Omental fat pad (tissue), 4 donors: ENCODE data around the gene SLC35B2. TPM values are rescaled to one million over a fixed set of nuclear protein-coding genes. Genes with fewer than 3 reads are reported as not detected.
A peak's percentile ranks its signal among the peaks of the same experiment; 100 is the strongest.

Experiments
- ATAC-seq: fragments of 150-250 bp; one replicate; pipeline ENCODE4 v1.9.1; 2016; ENCODE audit warnings: mild to moderate bottlenecking, moderate library complexity; ENCODE audit not compliant: low FRiP score
- DNase-seq: peaks from one replicate; pipeline ENCODE4 v3.0.0-alpha.2; 2019; ENCODE audit warnings: low spot score
- total RNA-seq, 4 donors: library from RNA; depleted of rRNA; stranded (reverse); fragments of >200 nt; gene quantifications; one replicate each; pipeline ENCODE4 v1.1.0, GENCODE V29; 2016
- TF ChIP-seq, protein P1 (sequence below), 3 donors: fragments of 450-650 bp; IDR thresholded peaks; one replicate each; pipeline ENCODE4 v1.5.1; 2016 to 2017; ENCODE audit warnings: antibody characterized with exemption in 3 of 3, mild to moderate bottlenecking in 3 of 3, moderate library complexity in 2 of 3

SLC35B2 gene
- total RNA-seq, 4 donors from 2014 or later = 25.3 to 31.9 (median 30.4) TPM

DNA sequence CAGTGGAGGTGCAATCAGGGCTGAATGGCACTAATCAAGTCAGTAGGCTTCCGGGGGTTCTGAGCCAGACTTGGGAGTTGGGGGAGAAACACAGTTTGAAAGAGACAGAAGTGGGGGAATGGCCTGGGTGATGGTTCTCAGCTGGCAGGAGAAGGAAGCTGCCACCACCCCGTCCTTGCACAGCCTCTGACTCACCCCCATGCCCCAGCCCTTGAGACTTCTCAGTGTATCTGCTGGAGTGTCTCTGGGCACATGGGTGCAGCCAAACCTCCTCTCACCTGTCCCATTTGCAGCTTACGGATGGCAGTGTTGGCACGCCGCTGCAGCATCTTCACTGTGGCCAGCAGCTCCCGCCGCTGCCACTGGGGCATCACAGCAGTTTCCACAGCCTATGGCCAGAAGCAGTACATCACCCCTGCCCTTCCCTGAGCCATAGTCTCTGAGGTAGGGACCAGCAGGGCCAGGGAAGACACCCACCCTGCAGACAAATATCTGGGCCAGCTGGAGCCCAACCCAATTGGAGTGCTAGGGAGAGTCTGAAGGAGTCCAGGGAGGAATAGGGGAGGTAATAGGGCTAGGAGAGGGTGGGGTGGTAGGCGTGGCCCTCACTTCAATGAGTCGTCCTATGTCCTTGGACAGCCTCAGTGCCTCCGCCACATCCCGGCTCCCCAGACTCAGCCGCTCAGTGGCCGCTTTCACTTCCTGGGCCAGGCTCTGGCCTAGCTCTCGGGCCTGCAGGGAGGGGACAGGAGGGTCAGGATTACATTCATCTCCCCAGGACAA is 44.6 kb upstream of the SLC35B2 start:
- no peak for DNase-seq
- TF ChIP-seq, protein P1, sequence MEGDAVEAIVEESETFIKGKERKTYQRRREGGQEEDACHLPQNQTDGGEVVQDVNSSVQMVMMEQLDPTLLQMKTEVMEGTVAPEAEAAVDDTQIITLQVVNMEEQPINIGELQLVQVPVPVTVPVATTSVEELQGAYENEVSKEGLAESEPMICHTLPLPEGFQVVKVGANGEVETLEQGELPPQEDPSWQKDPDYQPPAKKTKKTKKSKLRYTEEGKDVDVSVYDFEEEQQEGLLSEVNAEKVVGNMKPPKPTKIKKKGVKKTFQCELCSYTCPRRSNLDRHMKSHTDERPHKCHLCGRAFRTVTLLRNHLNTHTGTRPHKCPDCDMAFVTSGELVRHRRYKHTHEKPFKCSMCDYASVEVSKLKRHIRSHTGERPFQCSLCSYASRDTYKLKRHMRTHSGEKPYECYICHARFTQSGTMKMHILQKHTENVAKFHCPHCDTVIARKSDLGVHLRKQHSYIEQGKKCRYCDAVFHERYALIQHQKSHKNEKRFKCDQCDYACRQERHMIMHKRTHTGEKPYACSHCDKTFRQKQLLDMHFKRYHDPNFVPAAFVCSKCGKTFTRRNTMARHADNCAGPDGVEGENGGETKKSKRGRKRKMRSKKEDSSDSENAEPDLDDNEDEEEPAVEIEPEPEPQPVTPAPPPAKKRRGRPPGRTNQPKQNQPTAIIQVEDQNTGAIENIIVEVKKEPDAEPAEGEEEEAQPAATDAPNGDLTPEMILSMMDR (IDR thresholded peaks at IDR 0.05) = no peak
- ATAC-seq = no peak

DNA sequence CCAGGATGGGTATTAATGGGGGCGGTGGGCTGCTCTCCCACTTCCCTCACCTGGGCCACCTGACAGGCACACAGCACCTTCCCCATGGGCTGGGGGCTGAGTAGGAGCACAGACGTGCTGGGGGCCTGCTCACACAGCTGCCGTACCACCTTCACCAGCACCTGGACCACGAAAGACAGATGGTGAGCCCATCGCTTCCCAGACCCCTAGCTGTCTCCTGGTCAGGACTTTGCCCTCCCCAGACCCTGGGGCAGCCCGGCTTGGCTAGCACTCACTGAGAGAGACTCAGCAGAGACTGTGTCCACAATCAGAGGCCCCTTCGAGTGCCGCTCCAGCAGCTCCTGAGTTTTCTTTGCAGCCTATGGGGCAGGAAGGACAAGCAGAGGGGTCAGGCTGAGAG is 43.8 kb upstream of the SLC35B2 start:
- TF ChIP-seq, protein P1 (IDR thresholded peaks at IDR 0.05) = no peak
- ATAC-seq (no peak), DNase-seq (no peak)

DNA sequence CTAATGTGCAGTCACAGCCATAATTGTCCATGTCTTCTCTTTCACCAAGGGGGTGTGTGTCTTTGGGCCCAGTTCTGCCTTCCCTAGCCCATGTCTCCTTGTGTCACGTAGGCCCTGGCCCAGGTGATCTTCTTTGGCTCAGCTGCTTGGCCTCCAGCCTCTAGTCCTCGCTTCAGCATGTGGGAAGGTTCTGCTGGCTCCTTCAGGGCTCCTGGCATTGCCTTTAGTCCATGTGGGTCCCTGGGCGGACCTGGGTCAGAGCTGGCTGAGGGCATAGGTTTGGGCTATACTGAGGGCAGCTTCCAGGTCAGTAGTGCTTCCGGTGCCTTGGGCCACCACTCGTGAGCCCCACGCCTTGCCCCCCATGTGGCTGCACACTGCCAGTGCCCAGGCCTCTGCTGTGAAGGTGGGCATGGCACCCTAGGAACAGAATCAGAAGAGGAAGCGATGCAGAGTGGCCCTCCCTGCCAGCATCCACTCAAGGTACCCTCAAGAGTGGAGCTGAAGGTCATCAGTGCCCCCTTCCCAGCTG is 43.0 kb upstream of the SLC35B2 start:
- TF ChIP-seq, protein P1 (IDR thresholded peaks at IDR 0.05) = no peak
- ATAC-seq = no peak

DNA sequence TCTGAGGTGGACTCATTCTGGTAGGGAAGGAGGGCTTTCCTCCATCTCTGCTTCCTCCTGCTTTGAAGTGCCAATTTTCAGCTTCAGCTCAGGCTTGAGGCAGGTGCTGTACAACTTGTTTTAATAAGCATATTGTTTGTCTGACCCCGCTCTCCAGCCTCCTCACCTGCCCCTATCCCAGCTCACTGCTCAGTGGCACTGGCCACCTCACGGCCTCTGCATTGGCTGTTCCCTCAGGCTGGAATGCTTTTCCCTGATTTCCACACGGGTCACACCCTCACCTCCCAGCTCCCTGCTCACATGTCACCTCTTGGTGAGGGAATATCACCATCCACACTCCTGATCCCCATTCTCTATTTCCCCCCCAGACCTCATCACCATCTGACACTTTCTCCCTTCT is 41.5 kb upstream of the SLC35B2 start:
- DNase-seq = no peak

More for the DNA sequence above, 43.0 kb upstream of the SLC35B2 start:
- DNase-seq = no peak

DNA sequence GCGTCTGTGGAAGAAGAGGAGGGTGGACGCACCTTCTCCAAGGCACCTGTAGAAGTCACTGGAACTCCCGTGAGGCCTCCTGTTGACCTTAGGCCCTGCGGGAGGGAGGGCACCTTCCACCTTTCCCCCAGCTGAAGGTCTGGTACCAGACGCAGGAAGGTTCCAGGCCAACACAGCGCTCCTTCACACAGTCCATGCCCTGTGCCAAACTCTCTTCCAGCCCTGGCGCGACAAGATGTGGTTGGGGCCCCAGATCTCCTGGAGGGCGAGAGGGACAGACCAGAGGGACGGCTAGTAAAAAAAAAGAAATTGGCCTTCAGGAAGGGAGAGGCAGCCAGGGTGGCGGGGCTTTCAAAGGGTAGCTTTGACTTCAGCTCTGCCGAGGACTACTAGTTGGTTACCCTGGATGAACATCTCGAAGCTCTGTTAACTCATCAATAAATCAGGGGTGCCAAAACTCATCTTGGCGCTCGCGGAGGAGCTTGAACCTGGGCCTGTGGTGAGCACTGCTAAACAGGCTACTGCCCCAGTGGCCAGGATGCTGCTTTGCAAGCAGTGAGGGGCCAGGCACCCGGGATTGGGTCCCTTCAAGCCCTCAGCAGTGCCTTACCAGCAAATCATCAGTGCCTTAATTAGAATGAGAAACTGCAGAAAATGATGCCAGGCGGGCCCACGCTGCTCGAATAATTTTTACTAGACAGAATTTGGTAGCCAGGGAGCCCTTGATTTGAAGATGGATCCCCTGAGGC is 40.9 kb upstream of the SLC35B2 start:
- TF ChIP-seq, protein P1 (IDR thresholded peaks at IDR 0.05) = no peak
- DNase-seq (no peak), ATAC-seq (no peak)

More for the DNA sequence above, 41.5 kb upstream of the SLC35B2 start:
- no peak for ATAC-seq
- TF ChIP-seq, protein P1 (IDR thresholded peaks at IDR 0.05) = no peak

DNA sequence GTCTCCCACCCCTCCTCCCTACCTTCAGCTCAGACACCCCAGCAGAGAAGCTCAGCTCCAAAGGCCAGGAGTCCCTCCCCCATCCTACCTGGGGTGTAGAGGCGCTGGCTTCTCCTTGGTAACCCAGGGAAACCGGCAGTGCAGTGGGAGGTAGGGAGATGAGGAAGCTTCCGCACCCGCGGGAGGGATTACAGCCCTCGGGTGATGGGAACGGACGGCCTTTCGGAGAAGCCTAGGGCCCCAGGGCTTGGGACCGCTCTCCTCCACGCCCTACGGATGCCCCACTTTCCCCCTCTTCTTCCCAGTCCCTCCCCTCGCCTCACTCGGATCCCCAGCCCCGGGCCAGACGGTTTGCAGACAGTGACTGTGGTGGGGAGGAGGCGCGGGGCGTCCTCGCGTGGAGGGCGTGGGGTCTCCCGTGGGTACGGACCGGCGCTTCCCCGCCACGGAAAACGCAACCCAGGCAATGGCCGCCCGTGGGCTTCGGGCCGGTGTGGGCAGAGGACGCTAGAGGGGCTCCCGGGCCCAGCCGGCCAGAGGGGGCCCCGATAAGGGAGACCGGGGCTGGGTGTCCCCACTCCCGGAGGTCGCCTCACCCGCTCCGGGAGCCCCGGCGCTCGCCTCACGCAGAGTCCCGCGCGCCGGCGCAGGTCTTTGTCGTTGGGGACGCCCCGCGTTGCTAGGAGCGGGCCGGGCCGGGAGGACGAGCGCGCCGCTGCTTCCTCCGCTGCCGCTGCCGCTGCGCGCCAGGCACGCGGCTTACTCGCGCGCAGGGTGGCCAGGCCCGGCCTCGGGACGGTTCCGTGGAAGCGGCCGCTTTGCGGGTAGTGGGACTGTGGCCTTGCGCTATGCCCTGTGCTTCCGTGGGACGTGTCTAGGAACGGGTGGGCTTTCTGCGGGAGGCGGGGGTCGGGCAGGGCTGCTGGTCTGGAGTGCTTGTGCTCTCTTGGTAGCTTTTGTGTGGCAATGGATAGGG is 40.0 kb upstream of the SLC35B2 start:
- DNase-seq (no peak), ATAC-seq (peak; percentile 66)
- TF ChIP-seq, protein P1 (IDR thresholded peaks at IDR 0.05) = no peak
